Neural cell (in vitro differentiated cells): ENCODE data around the gene APOBEC3G. TPM values are rescaled to one million over a fixed set of nuclear protein-coding genes. Genes with fewer than 3 reads are reported as not detected.

Experiments used
- H2AFZ ChIP-seq: fragments of 200-600, 300-800 bp; sonication (generic), shearing (Covaris generic); 2 replicates; pipeline ENCODE4 v1.6.0; 2014; ENCODE audit warnings: low read depth, mild to moderate bottlenecking, antibody characterized with exemption, low read length, moderate library complexity
- H3F3A ChIP-seq: fragments of 200-600 bp; shearing (Covaris generic); 2 replicates; pipeline ENCODE4 v1.6.1; 2016; ENCODE audit warnings: mild to moderate bottlenecking, moderate library complexity, mixed read lengths, antibody characterized with exemption, low read length; ENCODE audit not compliant: insufficient read depth, poor library complexity, severe bottlenecking
- H3K27ac ChIP-seq: fragments of 200-600, 300-800 bp; sonication (generic), shearing (Covaris generic); 2 replicates; pipeline ENCODE4 v1.5.1; 2014; ENCODE audit warnings: mild to moderate bottlenecking, low read length, moderate library complexity
- H3K27me3 ChIP-seq: fragments of 300-800, 200-600 bp; sonication (generic), shearing (Covaris generic); 2 replicates; pipeline ENCODE4 v1.6.0; 2014; ENCODE audit warnings: mild to moderate bottlenecking, low read depth, low read length, moderate library complexity; ENCODE audit not compliant: insufficient read depth
- H3K36me3 ChIP-seq: fragments of 300-800, 200-600 bp; sonication (generic), shearing (Covaris generic); 2 replicates; pipeline ENCODE4 v1.5.1; 2014; ENCODE audit warnings: mild to moderate bottlenecking, antibody characterized with exemption, low read length, moderate library complexity; ENCODE audit not compliant: insufficient read depth
- H3K4me2 ChIP-seq: fragments of 300-800, 200-600 bp; sonication (generic), shearing (Covaris generic); 2 replicates; pipeline ENCODE4 v1.6.0; 2014; ENCODE audit warnings: mild to moderate bottlenecking, low read length
- H3K4me3 ChIP-seq: fragments of 300-800, 200-600 bp; sonication (generic), shearing (Covaris generic); 2 replicates; pipeline ENCODE4 v1.5.1; 2014; ENCODE audit warnings: mild to moderate bottlenecking, low read length, moderate library complexity
- H3K79me2 ChIP-seq: fragments of 200-600 bp; shearing (Covaris generic); replicated peaks from 2 replicates; pipeline ENCODE4 v1.6.0; 2014; ENCODE audit warnings: mild to moderate bottlenecking, low read length, moderate library complexity; ENCODE audit not compliant: insufficient read depth
- H3K9ac ChIP-seq: fragments of 300-800, 200-600 bp; sonication (generic), shearing (Covaris generic); 2 replicates; pipeline ENCODE4 v1.6.1; 2016; ENCODE audit warnings: mild to moderate bottlenecking, low read length, mixed read lengths
- H3K9me2 ChIP-seq: fragments of 200-600 bp; shearing (Covaris generic); 2 replicates; pipeline ENCODE4 v1.6.1; 2016; ENCODE audit warnings: mild to moderate bottlenecking, low read length, mixed read lengths; ENCODE audit not compliant: insufficient read depth
- H3K9me3 ChIP-seq: fragments of 200-600, 300-800 bp; sonication (generic), shearing (Covaris generic); 2 replicates; pipeline ENCODE4 v1.6.1; 2016; ENCODE audit warnings: mild to moderate bottlenecking, mixed run types, low read length, moderate library complexity, mixed read lengths
- H4K20me1 ChIP-seq: fragments of 200-600 bp; shearing (Covaris generic); 2 replicates; pipeline ENCODE4 v1.6.1; 2016; ENCODE audit warnings: mild to moderate bottlenecking, mixed run types; ENCODE audit not compliant: insufficient read depth
- EP300 ChIP-seq: fragments of 450-650 bp; conservative IDR thresholded peaks from 2 replicates; pipeline ENCODE4 v1.6.1; 2014; ENCODE audit warnings: antibody characterized with exemption, mild to moderate bottlenecking, moderate library complexity; ENCODE audit not compliant: poor library complexity, severe bottlenecking
- EZH2 ChIP-seq: fragments of 200-600, 300-800 bp; shearing (Covaris generic), sonication (generic); IDR thresholded peaks from 2 replicates; pipeline ENCODE4 v1.6.1; 2014; ENCODE audit warnings: antibody characterized with exemption, low read length, borderline replicate concordance, mild to moderate bottlenecking; ENCODE audit not compliant: insufficient read depth, poor library complexity, severe bottlenecking
- MXI1 ChIP-seq: fragments of 450-650 bp; conservative IDR thresholded peaks from 2 replicates; pipeline ENCODE4 v1.6.1; 2014; ENCODE audit warnings: antibody characterized with exemption, mild to moderate bottlenecking; ENCODE audit not compliant: poor library complexity, severe bottlenecking
- POLR2AphosphoS5 ChIP-seq: IDR thresholded peaks from 2 replicates; pipeline ENCODE4 v1.6.1; 2012
- RAD21 ChIP-seq: fragments of 450-650 bp; conservative IDR thresholded peaks from 2 replicates; pipeline ENCODE4 v1.6.1; 2014; ENCODE audit warnings: antibody characterized with exemption, mild to moderate bottlenecking, moderate library complexity
- SMC3 ChIP-seq: fragments of 450-650 bp; conservative IDR thresholded peaks from 2 replicates; pipeline ENCODE4 v1.6.1; 2014; ENCODE audit warnings: antibody characterized with exemption, mild to moderate bottlenecking, moderate library complexity; ENCODE audit not compliant: poor library complexity
- TAF1 ChIP-seq: IDR thresholded peaks from 2 replicates; pipeline ENCODE4 v1.6.1; 2012; ENCODE audit warnings: low read depth
- polyA plus RNA-seq: library from polyadenylated mRNA; depleted of rRNA; stranded (reverse); fragments of >200 nt; gene quantifications from 2 replicates; pipeline ENCODE4 v1.2.3, GENCODE V29; 2014
- TF ChIP-seq, protein P1 (sequence below): fragments of 450-650 bp; IDR thresholded peaks from 2 replicates; pipeline ENCODE4 v1.5.1; 2014; ENCODE audit warnings: antibody characterized with exemption, mild to moderate bottlenecking, moderate library complexity; ENCODE audit not compliant: poor library complexity, severe bottlenecking
- TF ChIP-seq, protein P2 (sequence below): IDR thresholded peaks from 2 replicates; pipeline ENCODE4 v1.6.1; 2012; ENCODE audit warnings: borderline replicate concordance

Gene APOBEC3G
- polyA plus RNA-seq, 1 donor from 2014 or later: not detected

DNA sequence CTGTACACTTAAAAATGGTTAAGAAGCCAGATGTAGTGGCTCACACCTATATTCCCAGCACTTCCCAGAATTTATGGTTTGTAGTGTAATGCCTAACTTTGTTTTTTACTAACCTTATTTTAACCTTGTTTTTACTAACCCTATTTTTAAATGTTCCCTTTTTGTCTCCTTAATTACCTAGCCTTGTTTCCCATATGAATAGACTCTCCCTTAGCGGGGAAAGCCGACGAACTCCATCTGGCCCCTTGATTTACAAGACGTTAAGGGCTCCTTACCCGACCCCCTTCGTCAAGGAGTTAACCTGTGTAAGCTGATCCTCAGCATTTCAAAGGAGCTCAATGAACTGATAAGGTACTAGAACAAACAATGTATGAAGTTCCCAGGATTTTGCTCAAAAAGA is 37.0 kb downstream of the APOBEC3G start:
- Histone ChIP-seq H4K20me1 (no peaks in the 10 kb centered on the region), H3F3A (no peaks in the 10 kb centered on the region), H3K9me2 (no peaks in the 10 kb centered on the region), H3K79me2 (no peaks in the 10 kb centered on the region), H2AFZ (no peak overlapping the region), H3K9ac (no peak overlapping the region), H3K4me3 (no peak overlapping the region), H3K27ac (no peak overlapping the region), H3K36me3 (no peaks in the 10 kb centered on the region), H3K27me3 (peaks cover 7% of the 10 kb centered on the region), H3K4me2 (no peak overlapping the region), H3K9me3 (no peaks in the 10 kb centered on the region)
- TF ChIP-seq MXI1 (no peak), EP300 (no peak), RAD21 (no peak), SMC3 (no peak), POLR2AphosphoS5 (no peak)

DNA sequence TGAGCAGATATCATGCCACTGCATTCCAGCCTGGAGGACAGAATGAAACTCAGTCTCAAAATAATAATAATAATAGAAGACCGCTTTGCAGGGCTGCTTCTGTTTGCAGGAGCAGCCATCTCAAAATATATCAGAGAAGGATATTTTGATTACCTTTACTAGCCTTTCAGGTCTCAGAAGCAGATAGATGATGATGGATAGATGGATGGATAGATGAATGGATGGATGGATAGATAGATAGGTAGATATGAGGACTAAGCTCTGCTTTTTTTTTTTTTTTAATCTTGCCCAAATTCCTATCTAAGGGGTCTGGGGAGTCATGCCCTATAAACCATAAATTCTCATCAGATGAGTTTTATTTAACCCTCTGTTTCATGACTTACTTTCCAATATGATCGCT is 38.5 kb downstream of the APOBEC3G start:
- Histone ChIP-seq H2AFZ (no peak overlapping the region), H3K79me2 (no peaks in the 10 kb centered on the region), H4K20me1 (no peaks in the 10 kb centered on the region), H3K4me3 (no peak overlapping the region), H3K27ac (no peak overlapping the region), H3K9ac (no peak overlapping the region), H3F3A (no peaks in the 10 kb centered on the region), H3K27me3 (peaks cover 7% of the 10 kb centered on the region), H3K36me3 (no peaks in the 10 kb centered on the region), H3K9me3 (no peaks in the 10 kb centered on the region), H3K4me2 (no peak overlapping the region), H3K9me2 (no peaks in the 10 kb centered on the region)
- TF ChIP-seq MXI1: no peak
- TF ChIP-seq POLR2AphosphoS5: no peak
- TF ChIP-seq, protein P1, sequence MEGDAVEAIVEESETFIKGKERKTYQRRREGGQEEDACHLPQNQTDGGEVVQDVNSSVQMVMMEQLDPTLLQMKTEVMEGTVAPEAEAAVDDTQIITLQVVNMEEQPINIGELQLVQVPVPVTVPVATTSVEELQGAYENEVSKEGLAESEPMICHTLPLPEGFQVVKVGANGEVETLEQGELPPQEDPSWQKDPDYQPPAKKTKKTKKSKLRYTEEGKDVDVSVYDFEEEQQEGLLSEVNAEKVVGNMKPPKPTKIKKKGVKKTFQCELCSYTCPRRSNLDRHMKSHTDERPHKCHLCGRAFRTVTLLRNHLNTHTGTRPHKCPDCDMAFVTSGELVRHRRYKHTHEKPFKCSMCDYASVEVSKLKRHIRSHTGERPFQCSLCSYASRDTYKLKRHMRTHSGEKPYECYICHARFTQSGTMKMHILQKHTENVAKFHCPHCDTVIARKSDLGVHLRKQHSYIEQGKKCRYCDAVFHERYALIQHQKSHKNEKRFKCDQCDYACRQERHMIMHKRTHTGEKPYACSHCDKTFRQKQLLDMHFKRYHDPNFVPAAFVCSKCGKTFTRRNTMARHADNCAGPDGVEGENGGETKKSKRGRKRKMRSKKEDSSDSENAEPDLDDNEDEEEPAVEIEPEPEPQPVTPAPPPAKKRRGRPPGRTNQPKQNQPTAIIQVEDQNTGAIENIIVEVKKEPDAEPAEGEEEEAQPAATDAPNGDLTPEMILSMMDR: no peak
- TF ChIP-seq, protein P2, sequence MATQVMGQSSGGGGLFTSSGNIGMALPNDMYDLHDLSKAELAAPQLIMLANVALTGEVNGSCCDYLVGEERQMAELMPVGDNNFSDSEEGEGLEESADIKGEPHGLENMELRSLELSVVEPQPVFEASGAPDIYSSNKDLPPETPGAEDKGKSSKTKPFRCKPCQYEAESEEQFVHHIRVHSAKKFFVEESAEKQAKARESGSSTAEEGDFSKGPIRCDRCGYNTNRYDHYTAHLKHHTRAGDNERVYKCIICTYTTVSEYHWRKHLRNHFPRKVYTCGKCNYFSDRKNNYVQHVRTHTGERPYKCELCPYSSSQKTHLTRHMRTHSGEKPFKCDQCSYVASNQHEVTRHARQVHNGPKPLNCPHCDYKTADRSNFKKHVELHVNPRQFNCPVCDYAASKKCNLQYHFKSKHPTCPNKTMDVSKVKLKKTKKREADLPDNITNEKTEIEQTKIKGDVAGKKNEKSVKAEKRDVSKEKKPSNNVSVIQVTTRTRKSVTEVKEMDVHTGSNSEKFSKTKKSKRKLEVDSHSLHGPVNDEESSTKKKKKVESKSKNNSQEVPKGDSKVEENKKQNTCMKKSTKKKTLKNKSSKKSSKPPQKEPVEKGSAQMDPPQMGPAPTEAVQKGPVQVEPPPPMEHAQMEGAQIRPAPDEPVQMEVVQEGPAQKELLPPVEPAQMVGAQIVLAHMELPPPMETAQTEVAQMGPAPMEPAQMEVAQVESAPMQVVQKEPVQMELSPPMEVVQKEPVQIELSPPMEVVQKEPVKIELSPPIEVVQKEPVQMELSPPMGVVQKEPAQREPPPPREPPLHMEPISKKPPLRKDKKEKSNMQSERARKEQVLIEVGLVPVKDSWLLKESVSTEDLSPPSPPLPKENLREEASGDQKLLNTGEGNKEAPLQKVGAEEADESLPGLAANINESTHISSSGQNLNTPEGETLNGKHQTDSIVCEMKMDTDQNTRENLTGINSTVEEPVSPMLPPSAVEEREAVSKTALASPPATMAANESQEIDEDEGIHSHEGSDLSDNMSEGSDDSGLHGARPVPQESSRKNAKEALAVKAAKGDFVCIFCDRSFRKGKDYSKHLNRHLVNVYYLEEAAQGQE: no peak
- no peak for TF ChIP-seq RAD21
- TF ChIP-seq EZH2: no peak
- TF ChIP-seq TAF1: no peak
- no peak for TF ChIP-seq SMC3
- no peak for TF ChIP-seq EP300
